Mesendoderm (in vitro differentiated cells): Measurements from ENCODE around the gene PIK3R2.

Experiments used
- DNase-seq: peaks from one replicate; pipeline ENCODE4 v3.0.0; 2013
- H2AK5ac ChIP-seq: 2 replicates; pipeline ENCODE4 v1.6.1; 2013; ENCODE audit warnings: low read length, inconsistent platforms
- H2BK120ac ChIP-seq: 2 replicates; pipeline ENCODE4 v1.6.1; 2013; ENCODE audit warnings: low read depth, mild to moderate bottlenecking, low read length, moderate library complexity, mixed read lengths
- H2BK15ac ChIP-seq: replicated peaks from 2 replicates; pipeline ENCODE4 v1.6.1; 2013; ENCODE audit warnings: low read depth, mild to moderate bottlenecking, moderate library complexity
- H2BK5ac ChIP-seq: 2 replicates; pipeline ENCODE4 v1.6.1; 2013; ENCODE audit warnings: low read length, inconsistent platforms
- H3K18ac ChIP-seq: 2 replicates; pipeline ENCODE4 v1.6.1; 2013; ENCODE audit warnings: mild to moderate bottlenecking, low read length, mixed read lengths
- H3K23ac ChIP-seq: one replicate; pipeline ENCODE4 v1.6.1; 2013; ENCODE audit warnings: low read length
- H3K27ac ChIP-seq: 2 replicates; pipeline ENCODE4 v1.5.1; 2013; ENCODE audit warnings: low read depth, mild to moderate bottlenecking, inconsistent platforms, low read length, moderate library complexity
- H3K27me3 ChIP-seq: 2 replicates; pipeline ENCODE4 v1.6.1; 2013; ENCODE audit warnings: low read length, control low read depth, mild to moderate bottlenecking, inconsistent platforms; ENCODE audit not compliant: insufficient read depth, poor library complexity
- H3K36me3 ChIP-seq: 2 replicates; pipeline ENCODE4 v1.6.1; 2013; ENCODE audit warnings: low read length, inconsistent platforms; ENCODE audit not compliant: control insufficient read depth, insufficient read depth
- H3K4ac ChIP-seq: one replicate; pipeline ENCODE4 v1.6.1; 2013; ENCODE audit warnings: low read depth, mild to moderate bottlenecking, low read length, moderate library complexity
- H3K4me1 ChIP-seq: 2 replicates; pipeline ENCODE4 v1.6.1; 2013; ENCODE audit warnings: low read depth, low read length, inconsistent platforms; ENCODE audit not compliant: control insufficient read depth
- H3K4me2 ChIP-seq: 2 replicates; pipeline ENCODE4 v1.6.1; 2013; ENCODE audit warnings: low read length
- H3K4me3 ChIP-seq: 2 replicates; pipeline ENCODE4 v1.5.1; 2013; ENCODE audit warnings: mild to moderate bottlenecking, low read length
- H3K56ac ChIP-seq: one replicate; pipeline ENCODE4 v1.6.1; 2013; ENCODE audit warnings: low read length
- H3K79me1 ChIP-seq: 2 replicates; pipeline ENCODE4 v1.6.1; 2013; ENCODE audit warnings: low read length, inconsistent platforms
- H3K79me2 ChIP-seq: 2 replicates; pipeline ENCODE4 v1.6.1; 2013; ENCODE audit warnings: mild to moderate bottlenecking, low read length; ENCODE audit not compliant: control insufficient read depth, insufficient read depth
- H3K9ac ChIP-seq: 2 replicates; pipeline ENCODE4 v1.6.1; 2013; ENCODE audit warnings: low read length, inconsistent platforms
- H4K5ac ChIP-seq: one replicate; pipeline ENCODE4 v1.6.1; 2013; ENCODE audit warnings: low read length
- H4K8ac ChIP-seq: one replicate; pipeline ENCODE4 v1.6.1; 2013; ENCODE audit warnings: low read depth, mild to moderate bottlenecking, control low read depth, low read length, moderate library complexity
- WGBS: extraction: QIAGEN DNeasy Blood & Tissue Kit; methylation state at CpG from one replicate; pipeline ENCODE4 v1.1.7; 2013; ENCODE audit warnings: low lambda C conversion rate, missing lambda C conversion rate; ENCODE audit not compliant: insufficient coverage; ENCODE audit errors: extremely low coverage; 5-methylcytosine and 5-hydroxymethylcytosine counted together

PIK3R2 gene

DNA sequence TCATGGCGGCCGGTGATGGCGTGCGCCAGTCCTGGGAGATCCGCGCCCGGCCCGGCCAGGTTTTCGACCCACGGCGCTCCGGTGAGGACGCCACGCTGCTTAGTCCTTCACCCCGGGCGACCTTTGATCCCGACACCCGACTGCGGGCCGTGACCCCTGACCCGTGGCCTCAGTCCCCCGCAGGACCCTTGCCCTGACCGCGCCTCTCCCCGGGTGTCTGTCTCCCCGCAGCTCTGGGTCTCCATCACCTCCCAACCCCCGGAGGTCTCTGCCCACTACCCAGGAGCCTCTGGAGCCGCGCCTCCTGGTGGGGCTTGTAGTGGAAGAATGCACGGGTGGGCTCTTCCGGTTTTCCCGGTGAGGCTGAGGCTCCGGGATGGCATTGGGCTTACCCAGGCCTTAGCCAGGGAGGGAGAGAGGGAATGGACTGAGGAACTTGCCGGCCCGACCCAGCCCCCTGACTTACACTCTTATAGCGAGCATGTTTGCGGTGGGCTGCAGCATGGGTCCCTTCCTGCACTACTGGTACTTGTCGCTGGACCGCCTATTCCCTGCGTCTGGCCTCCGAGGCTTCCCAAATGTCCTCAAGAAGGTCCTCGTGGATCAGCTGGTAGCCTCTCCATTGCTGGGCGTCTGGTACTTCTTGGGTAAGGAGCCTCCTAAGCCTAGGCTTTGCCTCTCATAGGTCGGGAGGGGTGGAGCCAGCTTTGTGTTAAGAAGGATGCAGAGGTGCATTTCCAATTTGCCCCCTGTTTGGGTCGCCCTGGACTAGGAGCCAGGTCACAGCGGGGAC lies 40.6 kb downstream of the PIK3R2 start:
- Histone ChIP-seq H3K18ac (peak overlapping the region; percentile 64), H3K27me3 (no peaks in the 10 kb centered on the region), H3K9ac (peak overlapping the region; percentile 88), H2BK120ac (no peak overlapping the region), H3K23ac (peak overlapping the region; percentile 9), H3K4me2 (peak overlapping the region; percentile 90), H3K79me2 (peaks cover 2% of the 10 kb centered on the region), H3K4ac (peak overlapping the region; percentile 17), H2BK15ac (no peak overlapping the region), H3K79me1 (peaks cover 7% of the 10 kb centered on the region), H3K4me1 (peaks cover 5% of the 10 kb centered on the region), H3K27ac (peak overlapping the region; percentile 49), H3K36me3 (peaks cover 4% of the 10 kb centered on the region), H2BK5ac (no peak overlapping the region), H4K8ac (no peak overlapping the region), H4K5ac (no peak overlapping the region), H3K4me3 (peak overlapping the region; percentile 85), H2AK5ac (no peak overlapping the region), H3K56ac (peak overlapping the region; percentile 89)
- no CpG with 5 or more reads among the region's 46 CpGs for WGBS
- peak; percentile 34 for DNase-seq

DNA sequence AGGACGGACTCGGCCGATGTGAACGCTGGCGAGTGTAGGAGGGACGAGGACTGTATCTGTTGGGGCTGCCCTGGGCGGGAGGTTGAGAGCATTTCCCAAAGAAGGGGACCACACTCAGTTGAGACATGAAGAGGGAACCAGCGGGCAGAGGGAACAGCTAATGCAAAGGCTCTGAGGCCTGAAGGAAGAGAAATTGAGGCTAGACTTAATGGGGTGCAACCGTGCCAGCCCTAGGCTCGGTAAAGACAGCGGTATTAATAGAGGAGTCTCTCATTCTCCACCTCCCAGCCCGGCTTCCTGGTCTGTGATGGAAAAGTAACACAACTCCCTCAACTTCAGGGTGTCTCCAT lies 41.2 kb downstream of the PIK3R2 start:
- Histone ChIP-seq H2BK120ac (no peak overlapping the region), H2BK15ac (no peak overlapping the region), H3K79me2 (peaks cover 2% of the 10 kb centered on the region), H4K8ac (no peak overlapping the region), H3K27ac (no peak overlapping the region), H3K9ac (peak overlapping the region; percentile 88), H3K4me1 (peaks cover 5% of the 10 kb centered on the region), H2AK5ac (no peak overlapping the region), H3K18ac (no peak overlapping the region), H3K56ac (peak overlapping the region; percentile 89), H3K4ac (no peak overlapping the region), H4K5ac (no peak overlapping the region), H3K36me3 (peaks cover 4% of the 10 kb centered on the region), H3K23ac (no peak overlapping the region), H3K4me3 (no peak overlapping the region), H3K4me2 (peak overlapping the region; percentile 90), H3K79me1 (peaks cover 7% of the 10 kb centered on the region), H2BK5ac (no peak overlapping the region), H3K27me3 (no peaks in the 10 kb centered on the region)
- no peak for DNase-seq
- no CpG with 5 or more reads among the region's 12 CpGs for WGBS

DNA sequence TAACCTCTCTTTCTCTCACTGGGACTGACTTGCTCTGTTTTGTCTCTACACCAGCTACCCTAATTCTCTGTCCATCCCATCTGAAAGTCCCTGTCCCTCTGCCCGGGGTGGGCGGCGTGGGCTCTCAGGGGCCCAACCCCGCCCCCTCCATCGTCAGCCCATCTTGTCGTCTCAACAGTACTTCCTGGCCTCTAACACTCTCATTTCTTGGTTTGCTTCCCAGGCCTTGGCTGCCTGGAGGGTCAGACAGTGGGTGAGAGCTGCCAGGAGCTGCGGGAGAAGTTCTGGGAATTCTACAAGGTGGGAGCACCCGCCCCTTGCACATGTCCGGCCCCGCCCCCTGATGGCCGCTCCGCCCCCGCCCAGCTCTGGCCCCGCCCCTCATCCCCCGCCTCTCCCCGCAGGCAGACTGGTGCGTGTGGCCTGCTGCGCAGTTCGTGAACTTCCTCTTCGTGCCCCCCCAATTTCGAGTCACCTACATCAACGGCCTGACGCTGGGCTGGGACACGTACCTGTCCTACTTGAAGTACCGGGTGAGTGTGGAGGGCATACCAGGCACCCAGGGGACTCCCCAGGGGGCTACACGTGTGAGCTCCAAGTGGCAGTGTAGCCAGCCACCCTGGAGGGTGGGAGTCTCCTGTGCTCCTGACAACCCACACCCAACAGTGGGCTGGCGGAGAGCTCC lies 41.7 kb downstream of the PIK3R2 start:
- Histone ChIP-seq H2BK15ac (no peak overlapping the region), H2AK5ac (no peak overlapping the region), H3K9ac (peak overlapping the region; percentile 29), H3K27me3 (no peaks in the 10 kb centered on the region), H4K5ac (no peak overlapping the region), H3K4me1 (peaks cover 5% of the 10 kb centered on the region), H4K8ac (no peak overlapping the region), H3K27ac (no peak overlapping the region), H3K79me2 (peaks cover 2% of the 10 kb centered on the region), H3K56ac (peak overlapping the region; percentile 64), H2BK120ac (no peak overlapping the region), H2BK5ac (no peak overlapping the region), H3K18ac (no peak overlapping the region), H3K4ac (no peak overlapping the region), H3K79me1 (peaks cover 7% of the 10 kb centered on the region), H3K23ac (no peak overlapping the region), H3K36me3 (peaks cover 4% of the 10 kb centered on the region), H3K4me3 (no peak overlapping the region), H3K4me2 (peak overlapping the region; percentile 90)
- WGBS, result no CpG with 5 or more reads among the region's 27 CpGs
- peak; percentile 61 for DNase-seq

DNA sequence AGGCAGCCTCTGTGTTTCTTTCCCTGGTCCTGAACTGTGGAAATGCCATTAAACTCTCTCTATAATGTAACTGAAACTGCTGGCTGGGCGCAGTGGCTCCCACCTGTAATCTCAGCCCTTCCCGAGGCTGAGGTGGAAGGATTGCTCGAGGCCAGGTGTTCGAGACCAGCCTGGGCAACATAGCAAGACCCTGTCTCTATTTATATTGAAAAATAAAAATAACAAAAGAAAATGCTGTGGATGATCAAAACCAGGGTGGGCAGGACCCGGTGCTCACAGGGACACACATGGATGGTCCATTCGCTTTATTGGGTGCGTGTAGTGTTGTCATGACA lies 43.5 kb downstream of the PIK3R2 start:
- no peak overlapping the region for H3K4me2 ChIP-seq
- H2AK5ac ChIP-seq, result no peak overlapping the region
- no peak overlapping the region for H3K9ac ChIP-seq
- H3K27ac ChIP-seq, result no peak overlapping the region
- H3K18ac ChIP-seq, result no peak overlapping the region
- DNase-seq, result no peak
- H2BK120ac ChIP-seq, result no peak overlapping the region
- H3K4ac ChIP-seq, result no peak overlapping the region
- no peak overlapping the region for H2BK15ac ChIP-seq
- peaks cover 5% of the 10 kb centered on the region for H3K4me1 ChIP-seq
- peaks cover 4% of the 10 kb centered on the region for H3K36me3 ChIP-seq
- no peak overlapping the region for H4K5ac ChIP-seq
- H3K79me2 ChIP-seq, result peaks cover 2% of the 10 kb centered on the region
- H3K79me1 ChIP-seq, result peaks cover 7% of the 10 kb centered on the region
- no peaks in the 10 kb centered on the region for H3K27me3 ChIP-seq
- no peak overlapping the region for H2BK5ac ChIP-seq
- no peak overlapping the region for H4K8ac ChIP-seq
- no peak overlapping the region for H3K56ac ChIP-seq
- H3K23ac ChIP-seq, result no peak overlapping the region
- no CpG with 5 or more reads among the region's 7 CpGs for WGBS
- H3K4me3 ChIP-seq, result no peak overlapping the region

DNA sequence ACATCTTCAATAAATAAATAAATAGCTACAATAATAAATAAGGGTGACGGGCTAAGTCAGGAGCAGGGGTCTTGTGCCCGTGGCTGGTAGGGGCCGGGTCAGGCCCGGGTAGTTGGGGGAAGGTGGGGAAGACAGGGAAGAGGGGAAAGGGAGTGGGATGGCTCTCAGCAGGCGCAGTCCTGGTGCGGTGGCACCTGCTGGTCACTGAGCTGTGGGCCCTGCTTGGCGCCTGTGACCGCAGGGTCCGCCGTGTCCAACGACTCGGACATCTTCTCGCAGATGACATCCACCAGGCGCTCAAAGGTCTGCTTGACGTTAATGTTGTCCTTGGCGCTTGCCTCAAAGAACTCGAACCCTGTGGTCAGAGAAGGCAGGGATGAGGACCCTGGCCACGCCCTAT lies 44.3 kb downstream of the PIK3R2 start:
- no CpG with 5 or more reads among the region's 18 CpGs for WGBS

More for the DNA sequence above, 44.3 kb downstream of the PIK3R2 start:
- Histone ChIP-seq H3K23ac (no peak overlapping the region), H3K56ac (no peak overlapping the region), H3K4ac (no peak overlapping the region), H3K4me2 (no peak overlapping the region), H3K9ac (no peak overlapping the region), H3K4me1 (peaks cover 5% of the 10 kb centered on the region), H2AK5ac (no peak overlapping the region), H3K79me2 (peaks cover 2% of the 10 kb centered on the region), H3K79me1 (peaks cover 7% of the 10 kb centered on the region), H2BK5ac (no peak overlapping the region), H3K27ac (no peak overlapping the region), H4K8ac (no peak overlapping the region), H2BK120ac (no peak overlapping the region), H4K5ac (no peak overlapping the region), H3K18ac (no peak overlapping the region), H3K27me3 (no peaks in the 10 kb centered on the region), H3K4me3 (no peak overlapping the region), H3K36me3 (peaks cover 4% of the 10 kb centered on the region), H2BK15ac (no peak overlapping the region)
- no peak for DNase-seq
